Glutamatergic neuron (in vitro differentiated cells): ENCODE measurements around the gene HOXC13. TPM values are rescaled to one million over a fixed set of nuclear protein-coding genes. Genes with fewer than 3 reads are reported as not detected.
A peak's percentile ranks its signal among the peaks of the same experiment; 100 is the strongest.

ENCODE experiments used
- DNase-seq: peaks from one replicate; pipeline ENCODE4 v3.0.0; 2022
- H3K27ac Mint-ChIP-seq: one replicate; pipeline ENCODE4 v1.8.0; 2020; ENCODE audit warnings: mild to moderate bottlenecking, mixed read lengths, inconsistent platforms; ENCODE audit not compliant: unreplicated experiment
- H3K27me3 Mint-ChIP-seq: one replicate; pipeline ENCODE4 v1.8.0; 2020; ENCODE audit warnings: mild to moderate bottlenecking, moderate library complexity, mixed read lengths, inconsistent platforms; ENCODE audit not compliant: unreplicated experiment
- H3K36me3 Mint-ChIP-seq: one replicate; pipeline ENCODE4 v1.8.0; 2020; ENCODE audit warnings: mild to moderate bottlenecking, mixed read lengths, inconsistent platforms; ENCODE audit not compliant: unreplicated experiment
- H3K4me1 Mint-ChIP-seq: one replicate; pipeline ENCODE4 v1.8.0; 2020; ENCODE audit warnings: mild to moderate bottlenecking, low read depth, mixed read lengths, inconsistent platforms; ENCODE audit not compliant: unreplicated experiment
- H3K4me3 Mint-ChIP-seq: one replicate; pipeline ENCODE4 v1.8.0; 2020; ENCODE audit warnings: mild to moderate bottlenecking, mixed read lengths, inconsistent platforms; ENCODE audit not compliant: unreplicated experiment
- H3K9me3 Mint-ChIP-seq: one replicate; pipeline ENCODE4 v1.8.0; 2020; ENCODE audit warnings: mild to moderate bottlenecking, moderate library complexity, mixed read lengths, inconsistent platforms; ENCODE audit not compliant: unreplicated experiment
- CTCF ChIP-seq: fragments of 200-600 bp; sonication (generic); IDR thresholded peaks from one replicate; pipeline ENCODE4 v1.5.0; 2021; ENCODE audit not compliant: partially characterized antibody, unreplicated experiment
- long read RNA-seq: library from polyadenylated mRNA; unstranded; transcript quantifications from one replicate; pipeline ENCODE4 v2.0.0, GENCODE V29; 2020; ENCODE audit not compliant: unreplicated experiment
- total RNA-seq: library from RNA; stranded (reverse); fragmentation: NEBNext Ultra II Directional; extraction: Animal tissue kit (Norgen Biotek cat#: 25700); gene quantifications from one replicate; pipeline ENCODE4 v1.2.1, GENCODE V29; 2021; ENCODE audit not compliant: unreplicated experiment

Gene HOXC13
- total RNA-seq: not detected
- long read RNA-seq: 0 reads

- peaks cover 48% of the 10 kb centered on the region for H3K27me3 Mint-ChIP-seq
Measured at GRCh38 chr12:53938326-53939140, at the start of gene HOXC13. Gene HOXC13, plus strand, starts transcription at chr12:53938831. Its CDS starts 76 bp downstream, at chr12:53938907.

GRCh38 chr12:53890081-53890480, 48.5 kb upstream of the HOXC13 start:
- no peak for DNase-seq
- no peaks in the 10 kb centered on the region for H3K4me1 Mint-ChIP-seq
- H3K27ac Mint-ChIP-seq: no peak overlapping the region
- no peaks in the 10 kb centered on the region for H3K36me3 Mint-ChIP-seq
- H3K27me3 Mint-ChIP-seq: peaks cover 4% of the 10 kb centered on the region
- H3K9me3 Mint-ChIP-seq: no peaks in the 10 kb centered on the region
- no peak overlapping the region for H3K4me3 Mint-ChIP-seq
- no peak for TF ChIP-seq CTCF

More at GRCh38 chr12:53938326-53939140, at the start of gene HOXC13:
- TF ChIP-seq CTCF: no peak
- DNase-seq: peak; percentile 90
- no peak within 1 kb of the TSS for H3K27ac Mint-ChIP-seq
- H3K4me1 Mint-ChIP-seq: peaks cover 1% of the 10 kb centered on the region
- peak within 1 kb of the TSS; percentile 70 for H3K4me3 Mint-ChIP-seq
- no peaks in the 10 kb centered on the region for H3K36me3 Mint-ChIP-seq
- H3K9me3 Mint-ChIP-seq: peaks cover 2% of the 10 kb centered on the region

- peaks cover 6% of the 10 kb centered on the region for H3K27me3 Mint-ChIP-seq
- H3K9me3 Mint-ChIP-seq: peaks cover 2% of the 10 kb centered on the region
- no peak for TF ChIP-seq CTCF
- H3K27ac Mint-ChIP-seq: no peak overlapping the region
- DNase-seq: no peak
- no peaks in the 10 kb centered on the region for H3K4me1 Mint-ChIP-seq
- H3K36me3 Mint-ChIP-seq: no peaks in the 10 kb centered on the region
- H3K4me3 Mint-ChIP-seq: no peak overlapping the region
Measured at GRCh38 chr12:53892762-53893395, 45.8 kb upstream of the HOXC13 start.

- H3K9me3 Mint-ChIP-seq: peaks cover 2% of the 10 kb centered on the region
- no peak for TF ChIP-seq CTCF
- DNase-seq: no peak
- H3K36me3 Mint-ChIP-seq: no peaks in the 10 kb centered on the region
- peaks cover 6% of the 10 kb centered on the region for H3K27me3 Mint-ChIP-seq
- H3K4me1 Mint-ChIP-seq: no peaks in the 10 kb centered on the region
- no peak overlapping the region for H3K4me3 Mint-ChIP-seq
- H3K27ac Mint-ChIP-seq: no peak overlapping the region
Measured at GRCh38 chr12:53899230-53899629, 39.4 kb upstream of the HOXC13 start.

- DNase-seq: no peak
- H3K4me3 Mint-ChIP-seq: no peak overlapping the region
- no peaks in the 10 kb centered on the region for H3K4me1 Mint-ChIP-seq
- peaks cover 3% of the 10 kb centered on the region for H3K27me3 Mint-ChIP-seq
- no peak overlapping the region for H3K27ac Mint-ChIP-seq
- H3K36me3 Mint-ChIP-seq: no peaks in the 10 kb centered on the region
- H3K9me3 Mint-ChIP-seq: no peaks in the 10 kb centered on the region
- no peak for TF ChIP-seq CTCF
Measured at GRCh38 chr12:53907103-53907502, 31.5 kb upstream of the HOXC13 start.
